ENCODE data around the gene EIF3C.
"Not testable (repeated sequence)": the region's sequence is repeated elsewhere in the genome, so short reads cannot be mapped to it uniquely, and the experiment has no call there.

DNA sequence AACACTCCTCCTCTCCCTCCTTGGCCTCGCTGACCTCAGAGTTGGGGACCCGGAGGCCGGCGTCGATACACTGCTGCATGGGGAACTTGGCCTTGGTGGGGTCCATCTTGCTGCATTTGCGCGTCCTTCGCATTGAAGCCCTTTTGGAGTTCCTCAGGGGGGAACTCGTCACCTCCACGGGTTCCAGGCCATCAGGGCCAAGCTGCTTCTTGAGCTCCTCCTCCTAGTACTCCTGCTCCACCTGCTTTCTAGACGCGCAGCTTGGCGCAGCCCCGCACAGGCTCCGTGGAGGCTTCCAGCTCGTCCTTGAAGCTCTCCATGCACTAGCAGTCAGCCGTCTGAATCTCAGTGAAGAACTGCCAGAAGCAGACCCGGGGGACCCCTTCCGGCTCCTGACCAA lies 10.9 kb upstream of the EIF3C start:
- TF ChIP-seq, protein P1, sequence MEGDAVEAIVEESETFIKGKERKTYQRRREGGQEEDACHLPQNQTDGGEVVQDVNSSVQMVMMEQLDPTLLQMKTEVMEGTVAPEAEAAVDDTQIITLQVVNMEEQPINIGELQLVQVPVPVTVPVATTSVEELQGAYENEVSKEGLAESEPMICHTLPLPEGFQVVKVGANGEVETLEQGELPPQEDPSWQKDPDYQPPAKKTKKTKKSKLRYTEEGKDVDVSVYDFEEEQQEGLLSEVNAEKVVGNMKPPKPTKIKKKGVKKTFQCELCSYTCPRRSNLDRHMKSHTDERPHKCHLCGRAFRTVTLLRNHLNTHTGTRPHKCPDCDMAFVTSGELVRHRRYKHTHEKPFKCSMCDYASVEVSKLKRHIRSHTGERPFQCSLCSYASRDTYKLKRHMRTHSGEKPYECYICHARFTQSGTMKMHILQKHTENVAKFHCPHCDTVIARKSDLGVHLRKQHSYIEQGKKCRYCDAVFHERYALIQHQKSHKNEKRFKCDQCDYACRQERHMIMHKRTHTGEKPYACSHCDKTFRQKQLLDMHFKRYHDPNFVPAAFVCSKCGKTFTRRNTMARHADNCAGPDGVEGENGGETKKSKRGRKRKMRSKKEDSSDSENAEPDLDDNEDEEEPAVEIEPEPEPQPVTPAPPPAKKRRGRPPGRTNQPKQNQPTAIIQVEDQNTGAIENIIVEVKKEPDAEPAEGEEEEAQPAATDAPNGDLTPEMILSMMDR (conservative IDR thresholded peaks at IDR 0.05), result not testable (repeated sequence)
- not testable (repeated sequence) for TF ChIP-seq EZH2 (IDR thresholded peaks at IDR 0.05; ENCODE audit: low read depth)

Data from PC-9 (cell line).